Prostate gland (tissue), 2 donors: ENCODE measurements around the gene GLP2R. TPM values are rescaled to one million over a fixed set of nuclear protein-coding genes. Genes with fewer than 3 reads are reported as not detected.

ENCODE experiments used
- DNase-seq: peaks from one replicate; pipeline ENCODE4 v3.0.0-alpha.2; 2019; ENCODE audit warnings: low spot score
- H3K27ac ChIP-seq, 2 donors: fragments of 200-600 bp; sonication (generic); 2 replicates each; pipeline ENCODE4 v1.5.1; 2017 to 2019
- H3K27me3 ChIP-seq: fragments of 200-600 bp; sonication (generic); replicated peaks from 2 replicates; pipeline ENCODE4 v1.5.1; 2019; ENCODE audit not compliant: insufficient read depth
- H3K36me3 ChIP-seq, 2 donors: fragments of 200-600 bp; sonication (generic); 1 replicate in 1 of 2; 2 replicates in 1 of 2; pipeline versions ENCODE4 v1.5.1 to v1.8.1; 2017 to 2019
- H3K4me1 ChIP-seq: fragments of 200-600 bp; sonication (generic); replicated peaks from 2 replicates; pipeline ENCODE4 v1.5.1; 2019
- H3K4me3 ChIP-seq, 2 donors: fragments of 200-600 bp; sonication (generic); 2 replicates each; pipeline ENCODE4 v1.5.1; 2017 to 2019
- H3K9me3 ChIP-seq: fragments of 200-600 bp; sonication (generic); 2 replicates; pipeline ENCODE4 v1.5.1; 2017
- POLR2A ChIP-seq: fragments of 450-650 bp; IDR thresholded peaks from one replicate; pipeline ENCODE4 v1.6.1; 2016; ENCODE audit warnings: antibody characterized with exemption, mild to moderate bottlenecking
- POLR2AphosphoS5 ChIP-seq: sonication (generic); formaldehyde crosslinking; IDR thresholded peaks from one replicate; pipeline ENCODE4 v1.6.1; 2017; ENCODE audit warnings: antibody characterized with exemption
- WGBS: methylation state at CpG from one replicate; pipeline ENCODE4 v1.1.5; 2018; 5-methylcytosine and 5-hydroxymethylcytosine counted together
- intact Hi-C: fragments of 100-400 bp; cut with DNase I; formaldehyde crosslinking; loops from one replicate; pipeline ENCODE4 v1.14.2; 2022
- total RNA-seq, 2 donors: library from RNA; depleted of rRNA; stranded (reverse); fragments of >200 nt; gene quantifications; one replicate each; pipeline ENCODE4 v1.1.0, GENCODE V29; 2016
- TF ChIP-seq, protein P1 (sequence below), 4 experiments: fragments of 200-600 bp in 2 of 4; fragments of 450-650 bp in 2 of 4; sonication (generic) in 2 of 4; IDR thresholded peaks; 1 replicate in 3 of 4; 2 replicates in 1 of 4; pipeline ENCODE4 v1.5.1; 2016 to 2019; ENCODE audit warnings: antibody characterized with exemption in 4 of 4, mild to moderate bottlenecking in 2 of 4, moderate library complexity in 2 of 4

The GLP2R gene
- total RNA-seq, 2 donors from 2014 or later: 0.34 to 1.5 TPM

- H3K27me3 ChIP-seq: no peaks in the 10 kb centered on the region
- no peak for DNase-seq
Observed at GRCh38 chr17:9828296-9829295, 2.9 kb downstream of the GLP2R start.

DNA sequence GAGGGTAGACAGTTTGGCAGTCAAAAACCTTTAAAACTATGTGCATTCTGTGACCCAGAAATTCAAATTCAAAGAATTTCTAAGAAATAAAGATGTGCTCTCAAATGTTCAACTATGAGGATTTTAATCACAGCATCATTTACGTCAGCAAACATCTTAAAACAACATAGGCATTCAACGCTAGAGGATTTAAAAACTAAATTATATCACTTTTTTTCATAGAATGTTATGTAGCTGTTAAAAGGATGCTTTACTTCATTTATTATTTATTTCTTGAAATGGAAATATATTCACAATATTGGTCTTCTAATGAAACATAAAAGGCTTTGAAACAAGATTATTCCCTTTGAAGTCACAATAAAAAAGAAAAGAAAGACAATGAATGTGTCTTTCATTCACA lies 3.6 kb downstream of the GLP2R start:
- Histone ChIP-seq H3K9me3 (no peaks in the 10 kb centered on the region), H3K4me1 (no peaks in the 10 kb centered on the region), H3K36me3 (no peaks in the 10 kb centered on the region), H3K27ac (no peak overlapping the region), H3K27me3 (no peaks in the 10 kb centered on the region), H3K4me3 (no peak overlapping the region)
- TF ChIP-seq, protein P1, sequence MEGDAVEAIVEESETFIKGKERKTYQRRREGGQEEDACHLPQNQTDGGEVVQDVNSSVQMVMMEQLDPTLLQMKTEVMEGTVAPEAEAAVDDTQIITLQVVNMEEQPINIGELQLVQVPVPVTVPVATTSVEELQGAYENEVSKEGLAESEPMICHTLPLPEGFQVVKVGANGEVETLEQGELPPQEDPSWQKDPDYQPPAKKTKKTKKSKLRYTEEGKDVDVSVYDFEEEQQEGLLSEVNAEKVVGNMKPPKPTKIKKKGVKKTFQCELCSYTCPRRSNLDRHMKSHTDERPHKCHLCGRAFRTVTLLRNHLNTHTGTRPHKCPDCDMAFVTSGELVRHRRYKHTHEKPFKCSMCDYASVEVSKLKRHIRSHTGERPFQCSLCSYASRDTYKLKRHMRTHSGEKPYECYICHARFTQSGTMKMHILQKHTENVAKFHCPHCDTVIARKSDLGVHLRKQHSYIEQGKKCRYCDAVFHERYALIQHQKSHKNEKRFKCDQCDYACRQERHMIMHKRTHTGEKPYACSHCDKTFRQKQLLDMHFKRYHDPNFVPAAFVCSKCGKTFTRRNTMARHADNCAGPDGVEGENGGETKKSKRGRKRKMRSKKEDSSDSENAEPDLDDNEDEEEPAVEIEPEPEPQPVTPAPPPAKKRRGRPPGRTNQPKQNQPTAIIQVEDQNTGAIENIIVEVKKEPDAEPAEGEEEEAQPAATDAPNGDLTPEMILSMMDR (IDR thresholded peaks at IDR 0.05): no peak
- TF ChIP-seq POLR2A (no peak), POLR2AphosphoS5 (no peak)
- intact Hi-C loops: no loop called here
- DNase-seq: no peak
- WGBS: 60% methylated on average over 2 of the region's 2 CpGs

More at GRCh38 chr17:9828296-9829295, 2.9 kb downstream of the GLP2R start:
- Histone ChIP-seq H3K4me1 (no peaks in the 10 kb centered on the region), H3K4me3 (no peak overlapping the region), H3K27ac (no peak overlapping the region), H3K36me3 (no peaks in the 10 kb centered on the region), H3K9me3 (no peaks in the 10 kb centered on the region)
- intact Hi-C loops: no loop called here
- TF ChIP-seq, protein P1 (IDR thresholded peaks at IDR 0.05): no peak
- no peak for TF ChIP-seq POLR2A
- no peak for TF ChIP-seq POLR2AphosphoS5
- 55% methylated on average over 13 of the region's 13 CpGs for WGBS

- H3K27ac ChIP-seq: no peak overlapping the region
- TF ChIP-seq POLR2AphosphoS5 (no peak), POLR2A (no peak)
- TF ChIP-seq, protein P1 (IDR thresholded peaks at IDR 0.05): no peak
- no peaks in the 10 kb centered on the region for H3K4me1 ChIP-seq
- H3K27me3 ChIP-seq: no peaks in the 10 kb centered on the region
- 68% methylated on average over 2 of the region's 2 CpGs for WGBS
- H3K4me3 ChIP-seq: no peak overlapping the region
- DNase-seq: no peak
- no peaks in the 10 kb centered on the region for H3K9me3 ChIP-seq
- intact Hi-C loops: no loop called here
- H3K36me3 ChIP-seq: no peaks in the 10 kb centered on the region
Observed at GRCh38 chr17:9830711-9831110, 5.0 kb downstream of the GLP2R start.

GRCh38 chr17:9833922-9834321 lies 8.2 kb downstream of the GLP2R start:
- intact Hi-C loops: no loop called here
- Histone ChIP-seq H3K9me3 (no peaks in the 10 kb centered on the region), H3K27me3 (no peaks in the 10 kb centered on the region), H3K4me3 (no peak overlapping the region), H3K36me3 (no peaks in the 10 kb centered on the region), H3K27ac (no peak overlapping the region), H3K4me1 (no peaks in the 10 kb centered on the region)
- no peak for DNase-seq
- TF ChIP-seq, protein P1 (IDR thresholded peaks at IDR 0.05): no peak
- TF ChIP-seq POLR2A (no peak), POLR2AphosphoS5 (no peak)
- 92% methylated on average over 4 of the region's 4 CpGs for WGBS
